ENCODE data around the gene SERBP1.
"Not testable (repeated sequence)": the region's sequence is repeated elsewhere in the genome, so short reads cannot be mapped to it uniquely, and the experiment has no call there.

SERBP1 gene

GRCh38 chr1:67441183-67441582 lies 11.0 kb upstream of the SERBP1 start:
- peak in 1 of 2 donors; percentile 23 for DNase-seq (ENCODE audit: low read depth in 1 of 2, low spot score in 1 of 2)

- DNase-seq (ENCODE audit: low read depth in 1 of 2, low spot score in 1 of 2): no peak
Measured at GRCh38 chr1:67440339-67440738, 10.1 kb upstream of the SERBP1 start.

DNA sequence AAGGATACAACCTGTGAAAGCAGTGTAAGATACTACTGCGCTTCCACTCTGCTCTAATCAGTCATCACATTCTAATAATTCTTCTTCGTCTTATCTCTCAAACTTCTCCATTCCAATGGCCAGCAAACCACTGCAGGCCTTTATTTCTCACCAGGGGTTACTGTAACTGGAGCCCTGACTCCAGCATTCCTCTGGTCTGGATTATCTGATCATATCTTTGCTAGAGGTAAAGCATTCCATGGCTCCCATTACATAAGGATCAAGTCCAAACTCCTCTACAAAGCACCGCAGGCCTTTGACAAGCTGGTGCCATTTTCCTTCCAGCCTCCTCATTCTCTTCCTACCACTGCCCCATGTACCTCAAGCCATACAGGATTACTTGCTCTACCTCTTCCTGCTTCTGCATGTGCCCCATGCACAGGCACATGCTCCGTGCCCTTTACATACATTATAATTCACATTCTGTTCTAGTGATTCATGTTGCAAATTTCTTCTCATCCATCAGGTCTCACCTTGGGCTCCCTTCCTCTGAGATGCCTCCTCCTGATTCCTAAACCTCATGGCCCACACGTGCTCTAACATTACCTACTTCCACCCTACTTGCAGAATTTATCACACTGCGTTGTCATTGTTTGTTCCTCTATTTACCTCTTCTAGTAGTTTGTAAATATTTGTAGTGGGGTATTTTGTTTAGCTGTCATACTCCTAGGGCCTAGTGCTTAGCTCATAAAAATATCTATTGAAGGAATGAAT lies 9.3 kb upstream of the SERBP1 start:
- DNase-seq (ENCODE audit: low read depth in 1 of 2, low spot score in 1 of 2): no peak

DNA sequence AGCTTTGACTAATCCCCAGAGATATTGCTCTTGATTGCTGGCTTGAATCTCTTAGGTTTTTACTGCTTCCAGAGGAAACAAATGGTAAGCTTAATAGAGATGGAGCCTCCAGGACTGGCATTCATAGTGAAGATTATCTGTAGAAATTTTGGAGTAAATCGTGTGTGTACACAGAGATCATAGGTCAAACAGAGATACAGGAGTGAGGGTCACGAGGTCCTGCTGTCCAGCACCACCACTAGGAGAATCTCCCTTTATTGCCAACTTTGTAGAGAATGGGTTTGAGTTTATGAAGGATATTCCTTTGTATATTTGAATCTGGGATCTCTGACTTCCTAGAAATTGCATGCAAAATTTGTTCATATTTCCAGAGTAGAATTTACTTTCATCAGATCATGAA lies 7.8 kb upstream of the SERBP1 start:
- no peak for DNase-seq (ENCODE audit: low read depth in 1 of 2, low spot score in 1 of 2)

DNA sequence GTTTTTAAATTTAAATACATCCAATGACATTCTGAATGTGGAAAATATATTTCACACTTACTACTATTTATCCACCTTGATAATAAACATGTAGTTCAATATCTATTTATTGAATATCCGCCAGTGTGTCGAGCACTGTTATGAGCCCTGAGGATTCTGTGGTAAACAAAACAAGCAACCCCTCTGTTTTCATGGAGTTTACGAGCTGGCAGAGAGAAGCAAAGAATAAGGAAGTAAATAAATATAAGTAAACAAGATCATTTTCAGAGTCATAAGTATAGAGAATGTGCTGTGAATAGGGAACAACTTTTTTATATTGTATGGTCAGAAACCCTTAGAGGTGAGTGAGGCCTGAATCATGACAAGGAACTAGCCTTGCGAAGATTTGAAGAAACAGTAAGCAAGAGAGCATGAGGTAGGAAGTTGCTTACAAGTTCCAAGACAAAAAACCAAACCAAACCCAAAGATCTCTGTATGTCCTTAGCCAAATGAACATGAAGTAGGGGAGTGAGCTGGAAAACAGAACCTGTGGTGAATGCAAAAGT lies 6.4 kb upstream of the SERBP1 start:
- DNase-seq (ENCODE audit: low read depth in 1 of 2, low spot score in 1 of 2): no peak

DNA sequence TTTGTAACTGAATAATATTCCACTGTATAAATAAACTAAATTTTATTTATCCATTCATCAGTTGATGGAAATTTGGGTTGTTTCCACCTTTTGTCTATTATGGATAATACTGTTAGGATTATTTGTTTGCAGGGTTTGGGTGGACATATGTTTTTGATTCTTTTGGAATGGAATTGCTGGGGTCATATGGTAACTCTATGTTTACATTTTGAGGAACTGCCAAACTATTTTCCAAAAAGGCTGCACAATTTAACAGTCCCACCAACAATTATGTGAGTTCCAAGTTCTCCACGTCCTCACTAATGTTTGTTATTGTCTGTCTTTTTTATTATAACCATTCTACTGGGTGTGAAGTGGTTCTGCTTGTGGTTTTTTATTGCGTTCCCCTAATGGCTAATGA lies 4.3 kb upstream of the SERBP1 start:
- DNase-seq (ENCODE audit: low read depth in 1 of 2, low spot score in 1 of 2): no peak

DNA sequence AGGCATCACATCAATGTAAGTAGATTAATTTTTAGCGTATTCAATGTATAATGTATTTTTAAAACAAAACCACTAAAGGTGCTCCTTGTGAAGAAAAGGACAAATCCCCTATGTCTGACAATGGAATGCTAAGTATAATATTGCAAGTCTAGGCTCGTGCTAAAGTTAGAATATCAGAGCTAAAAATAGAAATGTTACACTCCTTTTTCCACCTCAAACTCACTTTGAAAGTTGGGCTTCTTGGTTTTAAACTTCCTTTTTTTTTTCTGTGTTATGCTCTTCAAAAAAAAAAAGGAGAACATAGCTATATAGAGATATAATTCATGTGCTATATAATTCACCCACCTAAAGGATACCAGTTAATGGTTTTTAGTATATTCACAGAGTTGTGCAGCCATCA lies 3.6 kb upstream of the SERBP1 start:
- no peak for DNase-seq (ENCODE audit: low read depth in 1 of 2, low spot score in 1 of 2)

DNA sequence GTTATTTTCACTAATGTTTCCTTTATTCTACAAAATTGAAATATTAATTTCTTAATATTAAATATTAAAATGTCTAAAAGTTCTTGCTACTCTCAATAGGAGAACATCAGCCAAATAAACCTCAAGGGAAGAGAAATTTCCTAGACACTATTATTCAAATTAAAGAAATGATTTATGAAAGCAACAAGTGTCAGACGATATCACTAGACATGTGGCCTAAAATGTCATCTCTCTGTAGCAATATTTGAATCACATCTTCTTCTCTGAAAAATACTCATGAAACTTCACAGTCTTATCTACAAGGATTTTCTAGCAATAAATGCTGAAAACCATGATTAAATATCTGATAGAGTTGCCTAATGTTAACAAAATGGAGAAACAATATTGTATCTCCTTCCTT lies 2.5 kb upstream of the SERBP1 start:
- DNase-seq (ENCODE audit: low read depth in 1 of 2, low spot score in 1 of 2): no peak

GRCh38 chr1:67431869-67432578 lies 1.8 kb upstream of the SERBP1 start:
- no peak for DNase-seq (ENCODE audit: low read depth in 1 of 2, low spot score in 1 of 2)

DNA sequence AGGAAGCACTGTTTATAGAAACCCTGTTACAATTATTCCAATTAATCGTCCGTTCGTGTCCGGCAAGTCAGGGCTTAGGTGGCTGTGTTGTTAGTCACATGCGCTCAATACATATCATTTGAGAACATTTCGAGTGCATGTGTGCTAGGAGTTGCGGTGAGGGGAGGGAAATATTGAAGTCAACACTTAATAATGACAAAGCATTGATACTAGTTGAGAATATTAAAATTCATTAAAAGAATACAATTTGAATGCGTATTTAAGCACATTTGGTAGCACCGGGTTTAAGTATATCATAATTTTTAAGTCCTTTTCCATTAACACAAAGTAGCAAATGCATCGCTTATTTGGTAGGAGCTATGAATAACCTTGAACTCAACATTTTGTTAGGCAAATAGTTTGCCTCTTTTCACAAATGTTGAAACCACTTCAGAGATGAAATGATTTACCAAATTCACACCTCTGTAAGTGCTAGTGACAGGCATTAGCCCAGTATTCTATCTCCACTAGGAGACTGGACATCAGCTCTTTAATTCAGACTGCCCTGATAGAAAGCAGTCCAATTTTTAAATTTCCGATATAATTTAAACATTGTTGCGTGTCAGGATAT lies 1.1 kb upstream of the SERBP1 start:
- no peak for DNase-seq (ENCODE audit: low read depth in 1 of 2, low spot score in 1 of 2)

- DNase-seq (ENCODE audit: low read depth in 1 of 2, low spot score in 1 of 2): peak; percentile 23 to 38
Measured at GRCh38 chr1:67429528-67430357, 459 bp downstream of the SERBP1 start.

- peak; percentile 39 to 73 for DNase-seq (ENCODE audit: low read depth in 1 of 2, low spot score in 1 of 2)
Measured at GRCh38 chr1:67429011-67429527, 1.1 kb downstream of the SERBP1 start.

- DNase-seq (ENCODE audit: low read depth in 1 of 2, low spot score in 1 of 2): no peak
Measured at GRCh38 chr1:67427947-67428346, 2.3 kb downstream of the SERBP1 start.

DNA sequence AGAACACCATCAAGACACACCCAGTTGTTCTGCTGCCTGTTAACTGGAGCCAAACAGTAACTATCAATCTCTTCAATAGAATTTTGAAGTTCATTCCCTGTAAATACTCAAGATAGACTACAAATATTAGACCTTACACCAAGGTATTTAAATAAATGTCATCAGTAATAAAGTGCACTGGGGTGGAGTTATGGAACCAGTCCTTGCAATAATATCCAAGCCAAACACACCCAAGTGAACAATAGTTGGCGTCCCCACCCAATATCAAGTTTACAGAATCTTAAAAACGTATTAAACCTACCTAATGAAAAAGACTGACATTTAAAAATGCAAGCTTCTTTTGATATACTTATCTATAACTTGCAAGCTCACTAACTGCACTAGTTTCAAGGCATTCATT lies 2.7 kb downstream of the SERBP1 start:
- no peak for DNase-seq (ENCODE audit: low read depth in 1 of 2, low spot score in 1 of 2)

GRCh38 chr1:67420835-67421492 lies 9.2 kb downstream of the SERBP1 start:
- no peak for DNase-seq (ENCODE audit: low read depth in 1 of 2, low spot score in 1 of 2)

DNA sequence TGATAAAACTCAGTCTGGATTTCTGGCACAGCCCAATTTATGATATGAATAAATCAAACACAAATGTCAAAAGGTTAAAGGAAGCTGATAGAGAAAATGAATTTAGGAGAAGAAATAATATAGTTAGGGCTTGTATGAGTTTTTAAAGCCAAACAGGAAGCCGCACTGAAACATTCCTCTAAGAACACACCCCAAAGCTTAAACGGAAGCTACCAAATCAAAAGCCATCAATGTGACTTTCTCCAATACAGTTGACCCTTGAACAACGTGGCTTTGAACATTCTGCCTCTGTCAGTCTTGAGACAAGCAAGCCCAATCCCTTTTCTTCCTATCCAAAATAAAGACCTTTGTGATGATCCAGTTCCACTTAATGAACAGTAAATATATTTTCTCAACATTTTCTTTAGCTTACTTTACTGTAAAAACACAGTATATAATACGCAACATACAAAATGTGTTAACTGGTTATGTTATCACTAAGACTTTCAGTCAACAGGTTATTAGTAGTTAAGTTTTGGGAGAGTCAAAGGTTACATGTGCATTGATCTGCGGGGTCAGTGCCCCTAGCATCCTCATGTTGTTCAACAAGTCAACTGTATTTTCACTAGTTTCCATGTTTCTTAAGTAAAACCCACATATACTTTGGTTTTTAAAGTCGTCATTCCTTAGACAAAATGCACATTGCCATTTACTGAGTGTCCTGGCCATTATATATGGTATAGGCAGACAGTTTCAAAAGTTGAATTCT lies 11.2 kb downstream of the SERBP1 start:
- no peak for DNase-seq (ENCODE audit: low read depth in 1 of 2, low spot score in 1 of 2)

- not testable (repeated sequence) for DNase-seq (ENCODE audit: low read depth in 1 of 2, low spot score in 1 of 2)
Measured at GRCh38 chr1:67417733-67418132, 12.5 kb downstream of the SERBP1 start.

DNA sequence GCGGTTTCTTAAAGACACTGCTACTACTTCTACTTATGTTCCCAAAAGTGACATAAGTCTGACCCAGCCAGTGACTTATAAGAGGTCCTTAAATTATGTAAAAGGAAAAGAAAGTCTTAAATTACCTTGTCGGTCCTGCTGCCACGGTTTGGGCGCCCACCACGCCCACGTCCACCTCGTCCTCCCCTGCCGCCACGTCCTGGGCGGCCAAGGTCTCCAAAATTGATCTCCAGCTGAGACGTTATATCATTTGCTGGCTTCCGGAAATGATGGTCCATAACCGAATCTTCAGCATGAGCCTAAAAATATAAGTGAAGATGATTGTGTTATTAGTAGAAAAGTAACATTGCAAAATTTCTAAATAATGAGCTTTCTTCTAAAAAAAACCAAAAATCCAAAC lies 15.2 kb downstream of the SERBP1 start:
- no peak for DNase-seq (ENCODE audit: low read depth in 1 of 2, low spot score in 1 of 2)

GRCh38 chr1:67414574-67414973 lies 15.6 kb downstream of the SERBP1 start:
- no peak for DNase-seq (ENCODE audit: low read depth in 1 of 2, low spot score in 1 of 2)

DNA sequence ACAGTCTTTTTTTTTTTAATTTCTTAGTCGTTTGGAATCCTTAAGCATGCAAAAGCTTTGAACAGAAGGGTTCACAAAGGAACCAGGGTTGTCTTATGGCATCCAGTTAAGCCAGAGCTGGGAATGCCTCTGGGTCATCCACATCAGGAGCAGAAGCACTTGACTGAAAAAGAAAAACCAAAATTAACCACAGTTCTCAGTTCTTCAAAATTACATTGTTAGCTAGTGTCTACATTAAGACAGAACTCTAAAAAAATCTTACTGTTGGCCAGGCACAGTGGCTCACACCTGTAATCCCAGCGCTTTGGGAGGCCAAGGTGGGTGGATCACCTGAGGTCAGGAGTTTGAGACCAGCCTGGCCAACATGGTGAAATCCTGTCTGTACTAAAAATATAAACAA lies 17.1 kb downstream of the SERBP1 start:
- DNase-seq (ENCODE audit: low read depth in 1 of 2, low spot score in 1 of 2): not testable (repeated sequence)

Measured in activated CD4-positive, alpha-beta T cell treated with anti-CD3 and anti-CD28 coated beads, Interleukin-2, amount 50 U/mL, for 24 hours (primary cell).